H1 (cell line): Measurements from ENCODE around the gene TIMM22. TPM values are rescaled to one million over a fixed set of nuclear protein-coding genes. Genes with fewer than 3 reads are reported as not detected.

Source experiments
- polyA plus RNA-seq, 7 experiments: library from polyadenylated mRNA; depleted of rRNA in 3 of 7; stranded (reverse) in 5 of 7; unstranded in 2 of 7; fragments of >200 nt in 5 of 7; fragments of 200-250 nt in 2 of 7; gene quantifications; 1 replicate in 5 of 7; 2 replicates in 1 of 7; 4 replicates in 1 of 7; pipeline versions ENCODE4 v1.2.1 to v1.2.3, GENCODE V29; 2011 to 2013; ENCODE audit warnings: missing spikeins in 2 of 7, mixed read lengths in 2 of 7
- total RNA-seq: library from RNA; stranded (reverse); fragmentation: NEBNext Ultra II Directional; extraction: Animal tissue kit (Norgen Biotek cat#: 25700); gene quantifications from 2 replicates; pipeline ENCODE4 v1.2.1, GENCODE V29; 2021
- TF ChIP-seq, protein P1 (sequence below): IDR thresholded peaks from 2 replicates; pipeline ENCODE4 v1.6.1; 2011; ENCODE audit warnings: low read depth, mild to moderate bottlenecking, low read length; ENCODE audit not compliant: insufficient read depth

TIMM22 gene
- total and polyA plus RNA-seq, 2 of the 8 experiments (the other 6 are each of a cell fraction or from before 2014, with no cell fraction given) = 13.8 to 17.4 TPM

DNA sequence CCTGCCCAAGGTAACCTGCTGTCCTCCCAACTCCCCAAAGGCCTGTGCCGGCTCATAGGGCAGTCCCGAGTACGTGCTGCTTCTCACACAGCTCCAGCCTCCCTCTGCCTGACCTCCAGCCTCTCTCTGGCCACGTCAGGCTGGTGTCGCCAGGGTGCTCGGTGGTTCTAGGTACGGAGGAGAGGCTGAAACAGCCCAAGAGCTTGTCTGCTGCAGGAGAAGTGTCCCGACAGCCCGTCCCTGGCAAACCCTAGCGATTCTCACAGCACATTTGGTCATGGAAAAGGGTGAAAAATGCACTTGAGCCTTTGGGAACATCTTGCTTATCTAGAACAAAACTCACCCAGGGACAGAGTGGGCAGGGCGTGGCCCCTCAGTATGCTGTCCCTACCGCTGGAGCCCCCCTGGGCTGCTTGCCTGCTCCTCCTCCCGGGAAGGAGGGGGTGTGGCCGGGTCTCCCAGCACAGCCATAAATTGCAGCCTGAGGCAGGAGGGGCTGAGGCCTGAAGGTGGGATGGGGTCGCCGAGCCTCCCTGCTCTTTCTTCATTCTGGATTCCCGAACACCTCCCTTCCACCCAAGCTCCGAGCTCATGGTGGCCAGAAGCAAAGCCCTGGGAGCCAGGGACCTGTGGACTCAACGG is 40.4 kb downstream of the TIMM22 start (continued):
- TF ChIP-seq, protein P1, sequence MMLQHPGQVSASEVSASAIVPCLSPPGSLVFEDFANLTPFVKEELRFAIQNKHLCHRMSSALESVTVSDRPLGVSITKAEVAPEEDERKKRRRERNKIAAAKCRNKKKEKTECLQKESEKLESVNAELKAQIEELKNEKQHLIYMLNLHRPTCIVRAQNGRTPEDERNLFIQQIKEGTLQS = no peak
